Lower lobe of right lung (tissue), 2 donors: Measurements from ENCODE around the gene KCP. TPM values are rescaled to one million over a fixed set of nuclear protein-coding genes. Genes with fewer than 3 reads are reported as not detected.

ENCODE experiments used
- ATAC-seq, 2 donors: fragments of 200-7000 bp; cut with Tn5 transposase; one replicate each; pipeline ENCODE4 v1.9.1; 2020 to 2022; ENCODE audit warnings: mild to moderate bottlenecking in 2 of 2, moderate library complexity in 2 of 2
- DNase-seq: peaks from one replicate; pipeline ENCODE4 v3.0.0-alpha.2; 2020
- H3K27ac ChIP-seq: fragments of 200-600 bp; one replicate; pipeline ENCODE4 v1.8.0; 2022
- H3K27me3 ChIP-seq: fragments of 200-600 bp; one replicate; pipeline ENCODE4 v1.8.0; 2022; ENCODE audit warnings: low read depth
- H3K36me3 ChIP-seq: fragments of 200-600 bp; one replicate; pipeline ENCODE4 v1.8.0; 2022; ENCODE audit warnings: mild to moderate bottlenecking
- H3K4me1 ChIP-seq: fragments of 200-600 bp; one replicate; pipeline ENCODE4 v1.8.0; 2022
- H3K4me3 ChIP-seq: fragments of 200-600 bp; one replicate; pipeline ENCODE4 v1.8.0; 2022; ENCODE audit warnings: mild to moderate bottlenecking
- H3K9me3 ChIP-seq: fragments of 200-600 bp; one replicate; pipeline ENCODE4 v1.8.0; 2022
- intact Hi-C: fragments of 100-400 bp; cut with DNase I; formaldehyde crosslinking; loops from one replicate; pipeline ENCODE4 v1.11.0; 2022
- total RNA-seq: library from RNA; stranded (reverse); fragmentation: NEBNext Ultra II Directional; extraction: Animal tissue kit (Norgen Biotek cat#: 25700); gene quantifications from one replicate; pipeline ENCODE4 v1.2.1, GENCODE V29; 2021
- TF ChIP-seq, protein P1 (sequence below): fragments of 200-600 bp; IDR thresholded peaks from one replicate; pipeline ENCODE4 v1.8.0; 2022; ENCODE audit warnings: antibody characterized with exemption, mild to moderate bottlenecking
- donor health status: DM: no; HTN: yes; CAD: no; lungs with severe emphysema.

The KCP gene
- total RNA-seq, 1 donor from 2014 or later = 1.3 TPM

DNA sequence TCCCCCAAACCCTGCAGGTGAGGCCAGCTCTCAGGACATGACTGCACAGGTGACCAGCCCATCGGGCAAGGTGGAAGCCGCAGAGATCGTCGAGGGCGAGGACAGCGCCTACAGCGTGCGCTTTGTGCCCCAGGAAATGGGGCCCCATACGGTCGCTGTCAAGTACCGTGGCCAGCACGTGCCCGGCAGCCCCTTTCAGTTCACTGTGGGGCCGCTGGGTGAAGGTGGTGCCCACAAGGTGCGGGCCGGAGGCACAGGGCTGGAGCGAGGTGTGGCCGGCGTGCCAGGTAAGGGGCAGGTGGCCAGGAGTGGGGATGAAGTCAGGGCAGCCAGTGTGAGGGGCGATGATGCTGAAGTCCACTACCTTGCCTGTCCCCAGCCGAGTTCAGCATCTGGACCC lies 56.1 kb downstream of the KCP start:
- Histone ChIP-seq H3K4me3 (no peak overlapping the region), H3K9me3 (no peaks in the 10 kb centered on the region), H3K27ac (no peak overlapping the region), H3K4me1 (no peaks in the 10 kb centered on the region), H3K36me3 (no peaks in the 10 kb centered on the region), H3K27me3 (no peaks in the 10 kb centered on the region)
- intact Hi-C loops = no loop called here
- DNase-seq = no peak
- no peak for ATAC-seq
- TF ChIP-seq, protein P1, sequence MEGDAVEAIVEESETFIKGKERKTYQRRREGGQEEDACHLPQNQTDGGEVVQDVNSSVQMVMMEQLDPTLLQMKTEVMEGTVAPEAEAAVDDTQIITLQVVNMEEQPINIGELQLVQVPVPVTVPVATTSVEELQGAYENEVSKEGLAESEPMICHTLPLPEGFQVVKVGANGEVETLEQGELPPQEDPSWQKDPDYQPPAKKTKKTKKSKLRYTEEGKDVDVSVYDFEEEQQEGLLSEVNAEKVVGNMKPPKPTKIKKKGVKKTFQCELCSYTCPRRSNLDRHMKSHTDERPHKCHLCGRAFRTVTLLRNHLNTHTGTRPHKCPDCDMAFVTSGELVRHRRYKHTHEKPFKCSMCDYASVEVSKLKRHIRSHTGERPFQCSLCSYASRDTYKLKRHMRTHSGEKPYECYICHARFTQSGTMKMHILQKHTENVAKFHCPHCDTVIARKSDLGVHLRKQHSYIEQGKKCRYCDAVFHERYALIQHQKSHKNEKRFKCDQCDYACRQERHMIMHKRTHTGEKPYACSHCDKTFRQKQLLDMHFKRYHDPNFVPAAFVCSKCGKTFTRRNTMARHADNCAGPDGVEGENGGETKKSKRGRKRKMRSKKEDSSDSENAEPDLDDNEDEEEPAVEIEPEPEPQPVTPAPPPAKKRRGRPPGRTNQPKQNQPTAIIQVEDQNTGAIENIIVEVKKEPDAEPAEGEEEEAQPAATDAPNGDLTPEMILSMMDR = no peak

DNA sequence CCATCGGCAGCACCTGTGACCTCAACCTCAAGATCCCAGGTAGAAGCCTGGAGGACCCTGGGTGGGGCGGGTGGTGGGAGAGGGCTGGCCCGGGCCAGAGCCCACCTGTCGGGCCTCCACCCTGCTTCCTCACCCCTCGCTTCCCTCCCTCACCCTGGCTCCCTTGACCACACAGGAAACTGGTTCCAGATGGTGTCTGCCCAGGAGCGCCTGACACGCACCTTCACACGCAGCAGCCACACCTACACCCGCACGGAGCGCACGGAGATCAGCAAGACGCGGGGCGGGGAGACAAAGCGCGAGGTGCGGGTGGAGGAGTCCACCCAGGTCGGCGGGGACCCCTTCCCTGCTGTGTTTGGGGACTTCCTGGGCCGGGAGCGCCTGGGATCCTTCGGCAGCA lies 56.7 kb downstream of the KCP start:
- ATAC-seq = no peak
- H3K27me3 ChIP-seq = no peaks in the 10 kb centered on the region
- no peak overlapping the region for H3K4me3 ChIP-seq
- no peaks in the 10 kb centered on the region for H3K4me1 ChIP-seq
- TF ChIP-seq, protein P1 = no peak
- DNase-seq = no peak
- no peaks in the 10 kb centered on the region for H3K9me3 ChIP-seq
- intact Hi-C loops = no loop called here
- H3K36me3 ChIP-seq = no peaks in the 10 kb centered on the region
- no peak overlapping the region for H3K27ac ChIP-seq

DNA sequence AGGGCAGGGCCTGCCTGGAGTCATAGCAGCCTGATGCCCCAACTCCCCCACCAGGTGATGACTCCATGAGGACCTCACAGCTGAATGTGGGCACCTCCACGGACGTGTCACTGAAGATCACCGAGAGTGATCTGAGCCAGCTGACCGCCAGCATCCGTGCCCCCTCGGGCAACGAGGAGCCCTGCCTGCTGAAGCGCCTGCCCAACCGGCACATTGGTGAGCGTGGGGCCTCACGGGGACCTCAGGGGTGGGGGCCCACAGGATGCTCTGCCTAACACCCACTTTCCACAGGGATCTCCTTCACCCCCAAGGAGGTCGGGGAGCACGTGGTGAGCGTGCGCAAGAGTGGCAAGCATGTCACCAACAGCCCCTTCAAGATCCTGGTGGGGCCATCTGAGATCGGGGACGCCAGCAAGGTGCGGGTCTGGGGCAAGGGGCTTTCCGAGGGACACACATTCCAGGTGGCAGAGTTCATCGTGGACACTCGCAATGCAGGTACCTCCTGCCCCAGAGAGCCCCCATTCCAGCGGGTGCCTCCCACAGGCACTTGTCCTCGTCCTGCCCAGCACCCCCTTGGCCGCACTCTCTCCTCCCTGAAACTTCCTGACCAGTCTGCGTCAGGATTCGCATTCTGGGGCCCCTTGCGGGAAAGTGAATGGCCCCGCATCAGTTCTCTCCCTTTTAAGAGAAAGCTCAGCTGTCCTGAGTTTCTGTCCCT lies 57.8 kb downstream of the KCP start:
- H3K27me3 ChIP-seq = no peaks in the 10 kb centered on the region
- no peak overlapping the region for H3K27ac ChIP-seq
- TF ChIP-seq, protein P1 = no peak
- ATAC-seq (no peak), DNase-seq (no peak)
- no peaks in the 10 kb centered on the region for H3K9me3 ChIP-seq
- H3K4me3 ChIP-seq = no peak overlapping the region
- no peaks in the 10 kb centered on the region for H3K36me3 ChIP-seq
- no peaks in the 10 kb centered on the region for H3K4me1 ChIP-seq
- intact Hi-C loops = no loop called here

DNA sequence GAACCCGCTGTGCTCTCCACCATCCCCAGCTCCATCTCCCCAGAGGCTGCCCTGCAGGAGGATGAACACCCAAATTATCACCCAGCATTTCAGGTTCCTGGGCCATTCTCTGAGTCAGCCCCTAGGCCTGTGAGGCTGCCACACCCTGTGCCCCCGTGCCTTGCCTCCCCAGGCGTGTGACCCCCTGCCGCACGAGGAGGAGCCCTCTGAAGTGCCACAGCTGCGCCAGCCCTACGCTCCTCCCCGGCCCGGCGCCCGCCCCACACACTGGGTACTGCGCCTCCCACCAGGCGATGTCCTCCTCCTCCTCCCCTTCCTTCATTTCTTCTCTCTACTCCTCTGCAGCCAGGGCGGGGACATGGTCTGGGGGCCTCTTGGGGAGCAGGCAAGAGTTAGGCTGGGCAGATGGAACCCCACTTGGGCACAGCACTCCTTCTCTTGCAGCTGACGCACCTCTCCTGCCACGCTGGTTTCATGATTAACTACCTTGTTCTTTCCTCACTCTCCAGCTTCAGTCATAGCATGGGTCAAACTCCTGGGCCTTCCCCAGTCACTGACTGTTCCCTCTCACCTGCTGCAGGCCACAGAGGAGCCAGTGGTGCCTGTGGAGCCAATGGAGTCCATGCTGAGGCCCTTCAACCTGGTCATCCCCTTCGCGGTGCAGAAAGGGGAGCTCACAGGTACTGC lies 60.6 kb downstream of the KCP start:
- Histone ChIP-seq H3K4me1 (no peaks in the 10 kb centered on the region), H3K36me3 (no peaks in the 10 kb centered on the region), H3K4me3 (no peak overlapping the region), H3K9me3 (no peaks in the 10 kb centered on the region), H3K27ac (no peak overlapping the region), H3K27me3 (no peaks in the 10 kb centered on the region)
- no peak for ATAC-seq
- intact Hi-C loops = no loop called here
- TF ChIP-seq, protein P1 = no peak
- no peak for DNase-seq

DNA sequence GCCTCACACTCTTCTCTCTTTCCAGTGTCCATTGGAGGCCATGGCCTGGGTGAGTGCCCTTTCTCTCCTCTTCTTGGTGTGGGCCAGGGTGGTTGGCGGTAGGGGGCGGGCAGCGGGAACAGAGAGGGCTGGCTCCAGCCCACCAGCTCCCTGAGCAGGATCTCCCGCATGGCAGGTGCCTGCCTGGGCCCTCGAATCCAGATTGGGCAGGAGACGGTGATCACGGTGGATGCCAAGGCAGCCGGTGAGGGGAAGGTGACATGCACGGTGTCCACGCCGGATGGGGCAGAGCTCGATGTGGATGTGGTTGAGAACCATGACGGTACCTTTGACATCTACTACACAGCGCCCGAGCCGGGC lies 61.4 kb downstream of the KCP start:
- H3K27me3 ChIP-seq = no peaks in the 10 kb centered on the region
- no peaks in the 10 kb centered on the region for H3K36me3 ChIP-seq
- no peak overlapping the region for H3K4me3 ChIP-seq
- ATAC-seq (no peak), DNase-seq (no peak)
- no peaks in the 10 kb centered on the region for H3K9me3 ChIP-seq
- intact Hi-C loops = no loop called here
- no peaks in the 10 kb centered on the region for H3K4me1 ChIP-seq
- H3K27ac ChIP-seq = no peak overlapping the region
- TF ChIP-seq, protein P1 = no peak
